NOMO-1 (cell line): Measurements from ENCODE around the gene CXCL17.
A peak's percentile ranks its signal among the peaks of the same experiment; 100 is the strongest.
"Not testable (repeated sequence)": the region's sequence is repeated elsewhere in the genome, so short reads cannot be mapped to it uniquely, and the experiment has no call there.

Experiments used
- DNase-seq, 2 experiments: peaks; one replicate each; lab custom pipeline; 2025; ENCODE audit not compliant: unreplicated experiment in 2 of 2; lab: John Stamatoyannopoulos, UW

The CXCL17 gene

GRCh38 chr19:42466521-42467182 is 23.9 kb upstream of the CXCL17 start:
- DNase-seq: no peak

GRCh38 chr19:42465827-42466280 is 23.1 kb upstream of the CXCL17 start:
- DNase-seq: peak; percentile 26 to 55

- no peak for DNase-seq
Observed at GRCh38 chr19:42461700-42462324, 19.1 kb upstream of the CXCL17 start.

GRCh38 chr19:42461231-42461630 is 18.5 kb upstream of the CXCL17 start:
- DNase-seq: not testable (repeated sequence)

GRCh38 chr19:42459926-42460325 is 17.2 kb upstream of the CXCL17 start:
- DNase-seq: no peak

- no peak for DNase-seq
Observed at GRCh38 chr19:42455621-42456081, 12.9 kb upstream of the CXCL17 start.

- no peak for DNase-seq
Observed at GRCh38 chr19:42455086-42455485, 12.3 kb upstream of the CXCL17 start.

GRCh38 chr19:42452590-42452989 is 9.8 kb upstream of the CXCL17 start:
- DNase-seq: peak in 1 of 2 experiments; percentile 18

DNA sequence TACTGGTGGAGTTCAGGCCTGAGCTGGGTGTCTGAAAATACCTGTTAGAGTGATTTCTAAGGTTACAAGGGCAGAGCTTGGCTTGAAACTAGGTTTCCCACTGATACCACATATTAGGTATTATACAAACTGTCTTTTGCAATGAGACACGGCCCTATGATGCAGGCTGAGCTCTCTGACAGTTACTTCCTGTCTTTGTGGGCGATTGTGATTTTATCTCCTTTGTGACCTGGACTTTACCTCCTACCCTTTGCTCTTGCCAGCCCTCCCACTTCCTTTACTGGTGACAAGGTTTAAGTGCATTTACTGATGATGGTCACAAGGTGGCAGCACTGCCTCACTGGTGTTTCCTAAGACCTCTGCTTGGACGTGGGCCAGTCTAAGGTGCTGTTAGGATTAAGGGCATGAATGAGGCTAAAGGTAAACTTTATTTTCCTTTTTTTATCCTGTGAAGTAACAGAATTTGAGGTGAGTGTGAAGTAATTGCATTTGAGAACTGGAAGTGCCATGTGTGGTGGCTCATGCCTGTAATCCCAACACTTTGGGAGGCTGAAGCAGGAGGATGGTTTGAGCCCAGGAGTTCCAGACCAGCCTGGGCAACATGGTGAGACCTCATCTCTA is 7.7 kb upstream of the CXCL17 start:
- peak; percentile 75 to 90 for DNase-seq

- DNase-seq: not testable (repeated sequence)
Observed at GRCh38 chr19:42448306-42448705, 5.6 kb upstream of the CXCL17 start.

GRCh38 chr19:42445948-42446347 is 3.2 kb upstream of the CXCL17 start:
- no peak for DNase-seq

- no peak for DNase-seq
Observed at GRCh38 chr19:42443944-42444398, 1.2 kb upstream of the CXCL17 start.

DNA sequence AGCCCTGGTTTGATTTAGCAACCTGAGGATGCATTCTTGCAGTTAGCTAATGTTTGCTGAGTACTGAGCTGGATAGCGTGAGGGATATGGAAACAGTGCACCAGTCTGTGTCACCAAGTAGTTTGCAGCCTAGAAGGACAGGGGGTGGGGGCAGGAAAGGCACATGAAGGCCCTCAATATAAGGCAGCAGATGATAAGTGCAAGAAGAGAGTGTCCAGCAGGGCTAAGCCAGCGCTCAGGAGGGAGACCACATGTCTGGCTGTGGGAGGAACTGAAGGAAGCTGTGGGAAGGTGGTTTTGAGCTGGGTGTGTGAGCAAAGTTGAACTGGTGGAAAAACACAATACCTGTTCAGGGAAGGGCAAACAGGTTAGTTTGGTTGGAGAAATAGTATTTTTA is 1.7 kb downstream of the CXCL17 start:
- no peak for DNase-seq

DNA sequence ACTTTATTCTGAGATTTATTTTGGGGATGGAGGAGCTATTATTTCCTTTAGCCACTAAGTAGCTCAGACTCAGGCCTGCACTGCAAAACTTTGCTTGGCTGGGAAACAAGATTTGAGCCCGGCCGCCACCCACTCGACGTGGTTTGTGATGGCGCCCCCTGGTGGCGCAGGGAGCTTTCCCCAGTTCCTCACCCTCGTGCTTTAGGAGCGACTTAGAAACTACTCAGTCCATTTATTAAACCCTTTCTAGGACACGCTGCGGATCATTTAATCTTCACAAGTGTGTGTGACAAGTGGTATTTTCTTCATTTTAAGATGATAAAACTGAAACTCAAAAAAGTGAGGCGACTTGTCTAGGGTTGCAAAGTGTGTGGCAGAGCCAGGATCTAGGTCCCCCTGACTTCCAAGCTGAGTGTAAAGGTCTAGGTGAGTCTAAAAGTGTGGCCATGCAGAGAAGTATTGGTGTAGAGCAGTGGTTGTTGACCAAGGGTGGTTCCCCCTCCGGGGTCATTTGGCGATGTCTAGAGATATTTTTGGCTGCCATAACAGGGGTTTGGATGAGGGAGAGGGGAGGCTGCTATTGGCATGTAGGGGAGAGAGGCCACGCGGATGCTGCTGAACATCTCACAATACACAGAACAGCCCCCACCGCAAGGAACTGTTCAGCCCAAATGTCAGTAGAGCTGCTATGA is 2.2 kb downstream of the CXCL17 start:
- peak; percentile 59 to 67 for DNase-seq

DNA sequence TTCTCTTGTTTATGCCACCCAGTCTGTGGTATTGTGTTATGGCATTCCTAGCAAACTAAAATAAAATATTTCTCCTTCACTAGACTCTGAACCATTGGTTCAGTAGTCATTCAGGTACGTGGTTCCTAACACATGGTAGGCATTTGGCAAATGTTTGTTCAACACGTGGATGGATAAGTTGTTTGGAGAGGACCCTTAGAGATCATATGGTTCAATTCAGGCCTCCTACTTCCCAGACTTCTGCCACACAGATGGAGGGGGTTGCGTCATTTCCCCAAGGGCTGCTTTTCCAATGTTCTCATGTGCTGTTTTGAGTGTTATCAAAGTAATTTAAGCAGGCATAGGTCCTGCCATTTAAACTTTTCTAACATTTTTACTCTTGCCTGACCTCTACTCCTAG is 6.7 kb downstream of the CXCL17 start:
- DNase-seq: no peak

- no peak for DNase-seq
Observed at GRCh38 chr19:42435316-42435715, 7.4 kb downstream of the CXCL17 start.

DNA sequence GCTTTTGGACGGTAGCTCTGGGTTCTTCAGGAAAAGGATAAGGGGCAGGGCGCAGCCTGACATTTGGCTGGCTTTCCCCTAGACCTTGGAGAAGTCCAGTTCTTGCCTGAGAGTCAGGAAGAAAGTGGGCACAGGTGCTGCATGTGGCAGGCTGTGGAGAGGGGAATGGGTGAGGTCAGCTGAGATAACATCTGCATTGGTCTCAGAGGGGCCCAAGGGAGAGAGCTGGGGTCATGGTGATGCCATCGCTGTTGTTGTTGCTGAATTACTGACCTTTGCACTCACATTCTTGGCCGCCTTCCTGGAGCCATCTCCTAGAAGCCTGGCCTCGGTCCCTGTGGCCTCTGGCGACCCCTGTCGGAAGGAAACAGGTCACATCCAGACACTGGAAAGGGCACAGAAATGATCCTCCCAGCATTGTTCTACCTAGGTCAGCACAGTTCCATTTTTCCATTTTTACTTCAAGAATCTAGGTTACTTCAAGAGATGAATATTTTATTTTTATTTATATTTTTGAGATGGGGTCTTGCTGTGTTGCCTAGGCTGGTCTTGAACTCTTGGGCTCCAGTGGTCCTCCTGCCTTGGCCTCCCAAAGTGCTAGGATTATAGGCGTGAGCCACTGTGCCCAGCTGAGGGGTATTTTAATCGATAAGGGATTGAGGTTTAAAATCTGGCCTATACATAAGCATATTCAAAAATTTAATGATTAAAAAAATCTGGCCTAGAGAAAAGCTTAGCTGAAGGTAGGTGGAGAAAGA is 9.1 kb downstream of the CXCL17 start:
- peak; percentile 42 to 68 for DNase-seq

GRCh38 chr19:42431486-42431885 is 11.3 kb downstream of the CXCL17 start:
- DNase-seq: no peak

DNA sequence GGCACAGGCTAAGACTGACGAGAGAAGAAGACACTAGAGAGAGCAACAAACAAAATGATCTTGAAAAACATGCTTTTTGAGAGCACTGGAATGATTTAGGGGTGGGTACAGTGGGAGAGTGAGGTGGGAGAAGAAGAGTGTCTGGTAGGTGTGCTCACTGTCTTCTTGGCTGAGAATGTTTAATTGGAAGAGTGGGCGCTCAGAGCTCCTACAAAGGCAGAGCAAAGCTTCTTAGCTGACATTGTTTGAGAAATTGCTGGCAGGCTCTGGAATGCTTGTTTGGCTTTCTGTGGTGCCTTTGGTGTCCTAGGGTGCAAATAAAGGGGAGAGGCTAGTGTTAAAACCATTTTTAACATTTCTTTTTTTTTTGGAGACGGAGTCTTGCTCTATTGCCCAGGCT is 14.1 kb downstream of the CXCL17 start:
- no peak for DNase-seq

- DNase-seq: no peak
Observed at GRCh38 chr19:42427313-42427712, 15.4 kb downstream of the CXCL17 start, which contains the start of gene LIPE. LIPE (minus strand) TSS chr19:42427388; CDS start chr19:42427149, 239 bp downstream.
